ENCODE results near the gene APOBEC3G. TPM values are rescaled to one million over a fixed set of nuclear protein-coding genes. Genes with fewer than 3 reads are reported as not detected.

APOBEC3G gene
- total RNA-seq, 2 experiments from 2014 or later: 146 to 196 TPM

DNA sequence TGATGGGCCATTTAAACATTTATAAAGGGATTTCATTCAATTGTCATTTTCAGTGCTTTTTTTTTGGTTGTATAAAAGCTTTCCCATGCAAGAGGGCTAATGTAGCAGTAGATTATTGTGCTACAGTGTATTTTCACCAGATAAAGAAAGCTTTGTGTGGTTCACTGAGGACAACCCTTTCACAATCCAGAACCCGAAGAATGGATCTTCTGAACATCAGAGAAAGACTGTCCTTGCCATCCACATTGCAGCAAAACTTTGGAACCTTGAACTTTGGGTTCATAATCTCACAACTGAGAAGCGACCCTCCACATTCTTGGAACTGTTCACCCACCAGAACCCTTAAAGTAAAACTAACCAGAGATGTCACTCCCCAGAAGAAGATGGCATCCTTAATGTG is 29.3 kb downstream of the APOBEC3G start:
- no peaks in the 10 kb centered on the region for H3K27me3 Mint-ChIP-seq
- H3K4me3 Mint-ChIP-seq: no peak overlapping the region
- no peaks in the 10 kb centered on the region for H3K9me3 Mint-ChIP-seq (ENCODE audit: low read depth)
- ATAC-seq (no peak), DNase-seq (no peak)
- H3K4me1 Mint-ChIP-seq: no peaks in the 10 kb centered on the region
- no peak overlapping the region for H3K27ac Mint-ChIP-seq
- CTCF ChIA-PET: interaction anchor here (0.9 kb wide), 1 partner anchor 16 kb away, joined by 3 read pairs; no protein-coding TSS in a partner anchor
- H3K36me3 Mint-ChIP-seq: peaks cover 14% of the 10 kb centered on the region

DNA sequence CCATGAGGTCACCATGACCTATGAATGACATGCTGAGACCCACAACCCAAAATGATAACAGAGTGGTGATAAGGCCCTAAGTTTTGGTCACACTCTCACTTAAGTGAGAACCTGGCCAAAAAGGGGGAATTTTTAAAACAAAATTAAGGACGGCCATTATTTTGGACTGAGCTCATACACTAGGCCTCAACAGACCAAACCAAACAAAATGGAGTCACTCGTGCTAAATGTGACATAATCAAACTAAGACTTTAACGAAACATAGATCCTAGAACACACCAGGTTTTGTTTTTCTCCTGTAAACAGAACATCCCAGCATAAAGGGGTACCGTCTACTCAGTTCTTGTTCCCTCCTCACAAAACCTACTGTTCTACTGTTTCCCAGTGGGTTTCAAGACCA is 31.4 kb downstream of the APOBEC3G start:
- Mint-ChIP-seq H3K4me3 (no peak overlapping the region), H3K4me1 (peaks cover 2% of the 10 kb centered on the region), H3K27me3 (no peaks in the 10 kb centered on the region), H3K9me3 (ENCODE audit: low read depth) (no peaks in the 10 kb centered on the region), H3K27ac (no peak overlapping the region), H3K36me3 (peaks cover 2% of the 10 kb centered on the region)
- CTCF ChIA-PET: no interaction called here
- ATAC-seq: no peak
- DNase-seq: no peak

DNA sequence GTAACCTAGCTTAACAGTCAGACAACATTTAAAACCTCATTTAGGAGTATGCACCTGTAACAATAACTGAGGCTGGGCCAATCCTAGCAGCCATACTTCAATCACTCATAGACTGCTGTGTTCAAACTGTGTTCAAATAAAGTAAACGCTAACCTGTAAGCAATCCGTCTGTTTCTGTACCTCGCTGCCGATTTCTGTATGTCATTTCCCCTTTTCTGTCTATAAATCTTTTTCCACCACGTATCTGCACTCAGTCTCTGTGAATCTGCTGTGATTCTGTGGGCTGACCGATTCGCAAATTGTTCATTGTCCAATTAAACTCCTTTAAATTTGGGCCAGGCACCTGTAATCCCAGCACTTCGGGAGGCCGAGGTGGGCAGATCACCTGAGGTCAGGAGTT is 32.3 kb downstream of the APOBEC3G start:
- Mint-ChIP-seq H3K9me3 (ENCODE audit: low read depth) (no peaks in the 10 kb centered on the region), H3K36me3 (no peaks in the 10 kb centered on the region), H3K27me3 (no peaks in the 10 kb centered on the region), H3K27ac (no peak overlapping the region), H3K4me3 (no peak overlapping the region), H3K4me1 (peaks cover 9% of the 10 kb centered on the region)
- DNase-seq (no peak), ATAC-seq (no peak)
- CTCF ChIA-PET: interaction anchor here (0.8 kb wide), 1 partner anchor 11 kb away, joined by 3 read pairs; no protein-coding TSS in a partner anchor

DNA sequence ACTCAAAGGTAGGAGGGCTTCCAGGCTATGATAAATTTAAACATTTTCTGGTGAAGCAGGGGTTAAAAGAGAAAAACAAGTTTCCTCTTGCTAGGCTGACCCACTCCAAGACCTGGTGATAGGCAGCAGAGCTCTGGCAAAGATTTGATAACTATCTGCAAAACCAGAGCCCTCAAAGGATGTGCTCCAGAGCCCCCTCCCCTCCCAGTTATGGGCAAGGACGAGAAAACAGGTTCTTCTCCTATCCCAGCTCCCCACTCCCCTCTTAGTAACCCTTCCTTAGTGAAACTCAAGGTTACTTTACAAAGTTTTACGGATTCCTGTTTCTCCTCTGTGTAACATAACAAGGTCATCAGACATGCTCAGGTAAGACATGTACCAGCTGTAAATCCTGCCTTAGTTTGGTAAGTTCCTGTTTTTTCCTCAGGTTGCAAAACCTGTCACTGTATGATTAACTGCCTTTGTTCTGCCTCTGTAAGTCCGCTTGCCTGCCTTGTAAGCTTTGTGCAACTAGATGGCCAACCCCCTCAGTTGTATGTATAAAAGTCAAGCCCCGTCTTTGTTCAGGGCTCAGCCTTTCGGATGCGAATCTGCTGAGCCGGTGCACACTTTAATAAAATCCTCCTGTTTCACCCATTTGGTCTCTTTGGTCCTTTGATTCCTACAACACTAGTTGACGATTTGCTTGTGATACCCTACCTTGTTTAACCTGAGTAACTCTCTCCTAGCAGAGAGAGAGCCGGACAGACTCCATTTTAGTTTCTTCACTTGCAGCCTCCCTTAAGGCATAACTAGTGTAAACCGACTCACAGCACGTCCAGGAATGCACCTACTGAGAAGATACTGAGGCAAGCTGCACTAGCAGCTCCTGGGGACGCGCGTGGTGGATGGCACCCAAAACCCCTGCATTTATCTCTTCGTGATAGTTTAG is 33.8 kb downstream of the APOBEC3G start:
- no peaks in the 10 kb centered on the region for H3K36me3 Mint-ChIP-seq
- no peaks in the 10 kb centered on the region for H3K27me3 Mint-ChIP-seq
- CTCF ChIA-PET: interaction anchor here (1.5 kb wide), 1 partner anchor 108 kb away, joined by 3 read pairs; no protein-coding TSS in a partner anchor

DNA sequence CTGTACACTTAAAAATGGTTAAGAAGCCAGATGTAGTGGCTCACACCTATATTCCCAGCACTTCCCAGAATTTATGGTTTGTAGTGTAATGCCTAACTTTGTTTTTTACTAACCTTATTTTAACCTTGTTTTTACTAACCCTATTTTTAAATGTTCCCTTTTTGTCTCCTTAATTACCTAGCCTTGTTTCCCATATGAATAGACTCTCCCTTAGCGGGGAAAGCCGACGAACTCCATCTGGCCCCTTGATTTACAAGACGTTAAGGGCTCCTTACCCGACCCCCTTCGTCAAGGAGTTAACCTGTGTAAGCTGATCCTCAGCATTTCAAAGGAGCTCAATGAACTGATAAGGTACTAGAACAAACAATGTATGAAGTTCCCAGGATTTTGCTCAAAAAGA is 37.0 kb downstream of the APOBEC3G start:
- CTCF ChIA-PET: interaction anchor here (0.7 to 2.1 kb wide), 4 partner anchors 16 to 108 kb away, joined by 3 to 11 read pairs (median 4); no protein-coding TSS in a partner anchor

More for the DNA sequence above, 33.8 kb downstream of the APOBEC3G start:
- no peak overlapping the region for H3K27ac Mint-ChIP-seq
- no peak overlapping the region for H3K4me3 Mint-ChIP-seq
- DNase-seq (no peak), ATAC-seq (no peak)
- H3K9me3 Mint-ChIP-seq (ENCODE audit: low read depth): no peaks in the 10 kb centered on the region
- peaks cover 19% of the 10 kb centered on the region for H3K4me1 Mint-ChIP-seq

DNA sequence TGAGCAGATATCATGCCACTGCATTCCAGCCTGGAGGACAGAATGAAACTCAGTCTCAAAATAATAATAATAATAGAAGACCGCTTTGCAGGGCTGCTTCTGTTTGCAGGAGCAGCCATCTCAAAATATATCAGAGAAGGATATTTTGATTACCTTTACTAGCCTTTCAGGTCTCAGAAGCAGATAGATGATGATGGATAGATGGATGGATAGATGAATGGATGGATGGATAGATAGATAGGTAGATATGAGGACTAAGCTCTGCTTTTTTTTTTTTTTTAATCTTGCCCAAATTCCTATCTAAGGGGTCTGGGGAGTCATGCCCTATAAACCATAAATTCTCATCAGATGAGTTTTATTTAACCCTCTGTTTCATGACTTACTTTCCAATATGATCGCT is 38.5 kb downstream of the APOBEC3G start:
- Mint-ChIP-seq H3K9me3 (ENCODE audit: low read depth) (no peaks in the 10 kb centered on the region), H3K4me1 (peaks cover 49% of the 10 kb centered on the region), H3K4me3 (no peak overlapping the region), H3K27ac (peak overlapping the region; percentile 22), H3K36me3 (no peaks in the 10 kb centered on the region), H3K27me3 (no peaks in the 10 kb centered on the region)
- DNase-seq (no peak), ATAC-seq (no peak)
- CTCF ChIA-PET: interaction anchor here (0.8 to 2.1 kb wide), 3 partner anchors 20 to 112 kb away, joined by 3 to 11 read pairs (median 4); partner anchors contain the start of gene APOBEC3C

More for the DNA sequence above, 37.0 kb downstream of the APOBEC3G start:
- H3K27me3 Mint-ChIP-seq: no peaks in the 10 kb centered on the region
- DNase-seq (no peak), ATAC-seq (no peak)
- H3K4me1 Mint-ChIP-seq: peaks cover 47% of the 10 kb centered on the region
- no peak overlapping the region for H3K4me3 Mint-ChIP-seq
- H3K9me3 Mint-ChIP-seq (ENCODE audit: low read depth): no peaks in the 10 kb centered on the region
- H3K36me3 Mint-ChIP-seq: no peaks in the 10 kb centered on the region
- H3K27ac Mint-ChIP-seq: no peak overlapping the region

DNA sequence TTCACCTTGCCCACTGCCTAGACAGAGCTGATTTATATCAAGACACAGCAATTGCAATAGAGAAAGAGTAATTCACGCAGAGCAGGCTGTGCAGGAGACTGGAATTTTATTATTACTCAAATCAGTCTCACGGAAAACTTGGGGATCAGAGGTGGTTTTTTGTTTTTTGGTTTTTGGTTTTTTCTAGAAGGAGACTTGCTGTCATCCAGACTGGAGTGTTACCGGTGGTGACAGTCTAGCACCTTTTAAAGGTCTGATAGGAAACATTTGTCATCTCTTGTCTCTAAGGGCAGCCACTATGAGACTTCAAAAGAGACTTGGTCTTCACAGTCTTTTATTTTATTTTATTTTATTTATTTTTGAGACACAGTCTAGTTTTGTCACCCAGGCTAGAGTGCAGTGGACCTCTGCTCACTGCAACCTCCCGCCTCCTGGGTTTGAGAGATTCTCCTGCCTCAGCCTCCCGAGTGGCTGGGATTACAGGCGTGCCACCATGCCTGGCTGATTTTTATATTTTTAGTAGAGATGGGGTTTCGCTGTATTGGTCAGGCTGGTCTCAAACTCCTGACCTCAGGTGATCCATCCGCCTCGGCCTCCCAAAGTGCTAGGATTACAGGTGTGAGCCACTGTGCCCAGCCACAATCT is 39.0 kb downstream of the APOBEC3G start:
- Mint-ChIP-seq H3K27me3 (no peaks in the 10 kb centered on the region), H3K27ac (peak overlapping the region; percentile 91), H3K9me3 (ENCODE audit: low read depth) (no peaks in the 10 kb centered on the region), H3K36me3 (no peaks in the 10 kb centered on the region), H3K4me1 (peaks cover 50% of the 10 kb centered on the region), H3K4me3 (no peak overlapping the region)
- DNase-seq (no peak), ATAC-seq (peak; percentile 16)
- CTCF ChIA-PET: interaction anchor here (0.8 to 2.1 kb wide), 3 partner anchors 21 to 113 kb away, joined by 3 to 11 read pairs (median 4); partner anchors contain the start of gene APOBEC3C

DNA sequence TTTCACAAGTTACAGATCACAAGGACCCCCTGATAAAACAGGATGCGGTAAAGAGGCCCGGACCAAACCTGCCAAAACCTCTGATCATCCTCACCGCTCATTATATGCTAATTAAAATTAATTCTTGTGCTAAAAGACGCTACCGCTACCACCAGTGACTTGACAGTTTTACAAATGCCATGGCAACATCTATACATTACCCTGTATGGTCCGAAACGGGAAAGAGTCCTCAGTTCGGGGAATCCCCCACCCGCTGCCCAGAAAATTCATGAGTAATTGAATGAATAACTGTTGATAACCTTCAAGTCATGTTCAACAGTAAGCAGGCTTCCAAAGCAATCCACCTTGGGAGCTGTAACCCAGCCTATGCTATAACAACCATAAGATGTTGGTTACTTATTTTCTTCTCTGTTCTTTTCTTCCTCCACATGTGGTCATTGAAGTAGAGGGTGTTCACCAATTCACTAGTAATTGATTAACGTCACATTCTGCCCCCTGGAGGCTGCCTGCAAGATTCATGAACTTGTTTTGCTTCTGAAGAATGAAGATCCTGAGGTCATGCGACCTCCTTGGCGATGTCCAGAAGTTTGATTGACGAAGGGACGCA is 40.6 kb downstream of the APOBEC3G start:
- Mint-ChIP-seq H3K36me3 (no peaks in the 10 kb centered on the region), H3K27me3 (no peaks in the 10 kb centered on the region), H3K27ac (peak overlapping the region; percentile 91), H3K4me3 (peak overlapping the region; percentile 59), H3K4me1 (peaks cover 60% of the 10 kb centered on the region), H3K9me3 (ENCODE audit: low read depth) (no peaks in the 10 kb centered on the region)
- CTCF ChIA-PET: interaction anchor here (0.9 to 2.7 kb wide), 12 partner anchors 17 to 247 kb away, joined by 3 to 20 read pairs (median 8); no protein-coding TSS in a partner anchor
- DNase-seq (peak; percentile 90), ATAC-seq (peak; percentile 81)

DNA sequence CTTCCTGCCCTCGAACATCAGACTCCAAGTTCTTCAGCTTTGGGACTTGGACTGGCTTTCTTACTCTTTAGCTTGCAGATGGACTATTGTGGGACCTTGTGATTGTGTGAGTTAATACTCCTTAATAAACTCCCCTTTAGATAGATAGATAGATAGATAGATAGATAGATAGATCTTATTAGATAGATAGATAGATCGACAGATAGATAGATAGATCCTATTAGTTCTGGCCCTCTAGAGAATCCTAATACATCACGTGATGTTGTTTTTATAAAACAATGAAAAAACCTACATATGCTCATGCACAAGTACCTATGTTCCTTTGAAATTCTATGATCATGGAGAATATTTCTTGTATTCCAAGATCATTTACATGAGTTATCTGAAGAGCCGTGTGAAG is 43.9 kb downstream of the APOBEC3G start:
- H3K27ac Mint-ChIP-seq: peak overlapping the region; percentile 8
- CTCF ChIA-PET: interaction anchor here (1.0 to 2.3 kb wide), 7 partner anchors 26 to 250 kb away, joined by 3 to 11 read pairs (median 4); partner anchors contain the start of genes APOBEC3D and CBX6
- ATAC-seq (no peak), DNase-seq (no peak)
- H3K4me3 Mint-ChIP-seq: no peak overlapping the region
- H3K27me3 Mint-ChIP-seq: no peaks in the 10 kb centered on the region
- peaks cover 40% of the 10 kb centered on the region for H3K4me1 Mint-ChIP-seq
- no peaks in the 10 kb centered on the region for H3K9me3 Mint-ChIP-seq (ENCODE audit: low read depth)
- no peaks in the 10 kb centered on the region for H3K36me3 Mint-ChIP-seq

DNA sequence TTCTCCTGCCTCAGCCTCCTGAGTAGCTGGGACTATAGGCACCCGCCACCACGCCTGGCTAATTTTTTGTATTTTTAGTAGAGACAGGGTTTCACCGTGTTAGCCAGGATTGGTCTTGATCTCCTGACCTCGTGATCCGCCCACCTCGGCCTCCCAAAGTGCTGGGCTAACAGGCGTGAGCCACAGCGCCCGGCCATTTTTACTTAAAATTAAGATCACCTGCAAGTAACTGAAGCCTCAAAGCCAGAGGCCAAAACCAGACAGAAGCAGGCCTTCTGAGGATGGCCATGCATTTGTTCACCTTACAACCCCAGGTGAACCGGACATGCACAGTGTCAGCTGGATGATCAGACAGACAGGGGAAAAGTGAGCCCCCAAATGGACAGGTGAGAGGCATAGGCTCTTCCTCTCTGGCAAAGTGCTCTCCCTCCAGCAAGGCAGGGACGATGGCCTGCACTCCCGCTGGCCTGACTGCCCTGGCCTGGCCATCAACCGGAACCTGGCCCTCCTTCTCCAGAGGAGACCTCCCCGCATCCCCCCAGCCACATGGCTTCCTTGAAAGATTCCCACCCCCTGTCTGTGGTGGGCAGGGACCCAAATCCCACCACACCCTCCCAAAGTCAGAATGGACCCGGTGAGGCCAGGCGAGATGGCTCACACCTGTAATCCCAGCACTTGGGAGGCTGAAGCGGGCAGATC is 45.8 kb downstream of the APOBEC3G start:
- no peaks in the 10 kb centered on the region for H3K27me3 Mint-ChIP-seq
- H3K36me3 Mint-ChIP-seq: no peaks in the 10 kb centered on the region
- ATAC-seq (no peak), DNase-seq (no peak)
- H3K4me1 Mint-ChIP-seq: peaks cover 23% of the 10 kb centered on the region
- H3K4me3 Mint-ChIP-seq: no peak overlapping the region
- H3K27ac Mint-ChIP-seq: no peak overlapping the region
- CTCF ChIA-PET: interaction anchor here (1.4 to 2.3 kb wide), 3 partner anchors 74 to 252 kb away, joined by 3 to 11 read pairs (median 5); partner anchors contain the start of gene CBX6
- no peaks in the 10 kb centered on the region for H3K9me3 Mint-ChIP-seq (ENCODE audit: low read depth)

DNA sequence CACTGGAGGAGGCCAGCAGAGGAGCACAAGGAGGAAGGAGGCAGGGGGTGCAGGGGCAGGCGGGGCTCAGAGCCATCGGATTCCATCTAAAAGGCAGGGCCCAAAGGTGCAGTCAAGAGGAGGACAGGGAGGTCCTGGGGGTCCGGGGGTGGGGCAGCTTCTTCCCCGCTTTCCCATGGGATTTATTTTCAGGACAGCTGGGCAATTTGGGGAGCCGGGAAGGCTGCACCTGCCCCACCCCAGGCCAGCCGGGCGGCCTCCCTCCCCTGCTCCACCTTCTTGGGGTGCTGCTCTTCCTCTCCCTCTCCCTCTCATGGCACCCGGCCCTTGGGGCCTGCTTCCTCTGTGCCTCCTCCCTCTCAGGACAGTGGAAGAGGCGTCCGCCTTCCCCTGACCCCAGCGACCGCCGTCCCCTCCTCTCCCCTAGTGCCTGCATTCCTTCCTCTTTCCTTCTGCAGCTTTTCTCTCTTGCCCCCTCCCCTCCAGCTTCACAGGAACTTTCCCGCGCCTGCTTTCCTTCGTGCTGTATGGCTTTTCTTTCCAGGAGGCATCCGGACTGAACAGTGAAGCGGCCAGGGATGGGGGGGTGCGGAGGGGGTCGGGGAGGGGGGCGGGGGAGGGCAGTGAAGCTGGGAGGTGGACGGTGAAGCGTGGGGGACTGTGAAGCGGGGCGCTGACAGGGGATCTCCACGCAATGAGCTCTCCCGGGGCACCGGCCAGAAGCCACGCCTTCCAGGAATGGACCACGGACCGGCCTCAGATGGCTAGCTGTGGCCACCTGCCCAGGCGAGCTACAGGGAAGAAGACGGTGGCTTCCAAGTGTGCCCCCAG is 46.9 kb downstream of the APOBEC3G start:
- DNase-seq (no peak), ATAC-seq (no peak)
- Mint-ChIP-seq H3K4me1 (peaks cover 14% of the 10 kb centered on the region), H3K9me3 (ENCODE audit: low read depth) (no peaks in the 10 kb centered on the region), H3K27ac (no peak overlapping the region), H3K36me3 (no peaks in the 10 kb centered on the region), H3K27me3 (no peaks in the 10 kb centered on the region), H3K4me3 (no peak overlapping the region)
- CTCF ChIA-PET: interaction anchor here (1.1 to 1.4 kb wide), 2 partner anchors 75 to 118 kb away, joined by 3 read pairs; no protein-coding TSS in a partner anchor

DNA sequence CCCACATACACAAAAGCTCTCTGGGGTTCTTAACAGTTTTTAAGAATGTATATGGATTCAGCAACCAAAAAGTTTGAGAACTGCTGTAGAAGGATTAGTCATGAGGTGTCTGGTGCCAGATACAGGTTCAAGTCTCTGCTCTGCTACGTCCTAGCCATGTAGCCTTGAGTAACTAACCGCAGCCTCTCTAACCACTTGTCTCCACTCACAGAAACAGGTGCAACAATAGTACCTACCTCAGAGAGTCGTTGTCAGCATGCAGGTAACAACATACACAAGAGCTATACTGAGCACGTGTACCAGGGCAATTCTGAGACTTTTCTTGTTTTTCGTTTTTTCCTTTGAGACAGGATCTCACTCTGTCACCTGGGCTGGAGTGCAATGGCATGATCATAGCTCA is 48.5 kb downstream of the APOBEC3G start:
- Mint-ChIP-seq H3K36me3 (no peaks in the 10 kb centered on the region), H3K4me1 (peaks cover 11% of the 10 kb centered on the region), H3K4me3 (no peak overlapping the region), H3K27me3 (no peaks in the 10 kb centered on the region), H3K9me3 (ENCODE audit: low read depth) (no peaks in the 10 kb centered on the region), H3K27ac (peak overlapping the region; percentile 1)
- CTCF ChIA-PET: interaction anchor here (0.7 to 3.1 kb wide), 5 partner anchors 48 to 256 kb away, joined by 3 to 12 read pairs (median 6); partner anchors contain the start of gene APOBEC3G
- ATAC-seq: no peak
- no peak for DNase-seq
